IPS DF 19.7 (cell line): ENCODE results near the gene CREB1.
"Not testable (repeated sequence)": the region's sequence is repeated elsewhere in the genome, so short reads cannot be mapped to it uniquely, and the experiment has no call there.

Experiments
- DNase-seq: peaks from one replicate; pipeline ENCODE4 v3.0.0-alpha.2; 2013; ENCODE audit warnings: low read depth, low spot score

Gene CREB1

GRCh38 chr2:207529330-207530159 is at the start of gene CREB1:
CREB1 (plus strand) TSS chr2:207529962; CDS start chr2:207555636, 25,674 bp downstream.
- peak; percentile 67 for DNase-seq

GRCh38 chr2:207480521-207481040 is 49.2 kb upstream of the CREB1 start:
- no peak for DNase-seq

GRCh38 chr2:207481924-207482323 is 47.8 kb upstream of the CREB1 start:
- DNase-seq = no peak

GRCh38 chr2:207482630-207483029 is 47.1 kb upstream of the CREB1 start:
- DNase-seq = no peak

GRCh38 chr2:207483066-207483465 is 46.7 kb upstream of the CREB1 start:
- no peak for DNase-seq

- no peak for DNase-seq
These were observed 46.3 kb upstream of the CREB1 start for GRCh38 chr2:207483477-207483876.

- no peak for DNase-seq
These were observed 45.0 kb upstream of the CREB1 start for GRCh38 chr2:207484444-207485391.

GRCh38 chr2:207487650-207488311 is 42.0 kb upstream of the CREB1 start:
- DNase-seq = no peak

GRCh38 chr2:207489251-207489650 is 40.5 kb upstream of the CREB1 start:
- DNase-seq = no peak

- no peak for DNase-seq
These were observed 39.3 kb upstream of the CREB1 start for GRCh38 chr2:207490441-207490840.

GRCh38 chr2:207491086-207491485 is 38.7 kb upstream of the CREB1 start:
- DNase-seq = no peak

GRCh38 chr2:207491956-207492355 is 37.8 kb upstream of the CREB1 start:
- no peak for DNase-seq

- no peak for DNase-seq
These were observed 37.3 kb upstream of the CREB1 start for GRCh38 chr2:207492461-207492860.

GRCh38 chr2:207494137-207494536 is 35.6 kb upstream of the CREB1 start:
- DNase-seq = no peak

- not testable (repeated sequence) for DNase-seq
These were observed 32.8 kb upstream of the CREB1 start for GRCh38 chr2:207496936-207497335.

- no peak for DNase-seq
These were observed 32.2 kb upstream of the CREB1 start for GRCh38 chr2:207497596-207497995.

GRCh38 chr2:207498427-207498826 is 31.3 kb upstream of the CREB1 start:
- no peak for DNase-seq

GRCh38 chr2:207499114-207499513 is 30.6 kb upstream of the CREB1 start:
- no peak for DNase-seq

- no peak for DNase-seq
These were observed 27.8 kb upstream of the CREB1 start for GRCh38 chr2:207501802-207502576.

GRCh38 chr2:207502577-207503198 is 27.1 kb upstream of the CREB1 start:
- DNase-seq = no peak
